Stomach smooth muscle (tissue), 2 donors: ENCODE data around the gene LAMTOR3.

Experiments
- H3K27ac ChIP-seq: one replicate; pipeline ENCODE4 v1.7.0; 2013; ENCODE audit warnings: mild to moderate bottlenecking, low read length, inconsistent platforms
- H3K27me3 ChIP-seq, 2 donors: one replicate each; pipeline ENCODE4 v1.7.0; 2013; ENCODE audit warnings: low read length in 2 of 2; ENCODE audit not compliant: insufficient read depth in 2 of 2, control insufficient read depth in 1 of 2
- H3K36me3 ChIP-seq, 2 donors: one replicate each; pipeline ENCODE4 v1.7.0; 2013; ENCODE audit warnings: low read length in 2 of 2; ENCODE audit not compliant: control insufficient read depth in 2 of 2, insufficient read depth in 2 of 2
- H3K4me1 ChIP-seq: one replicate; pipeline ENCODE4 v1.7.0; 2013; ENCODE audit warnings: low read length; ENCODE audit not compliant: control insufficient read depth, insufficient read depth
- H3K4me3 ChIP-seq, 2 donors: one replicate each; pipeline ENCODE4 v1.7.0; 2013; ENCODE audit warnings: low read length in 2 of 2
- H3K9ac ChIP-seq, 2 donors: one replicate each; pipeline ENCODE4 v1.7.0; 2013; ENCODE audit warnings: low read length in 2 of 2, mild to moderate bottlenecking in 1 of 2
- H3K9me3 ChIP-seq, 2 donors: one replicate each; pipeline ENCODE4 v1.7.0; 2013; ENCODE audit warnings: low read length in 2 of 2; ENCODE audit not compliant: control insufficient read depth in 2 of 2
- donor health status: healthy.
- donor health status: Pancreatic carcinoma.

LAMTOR3 gene

GRCh38 chr4:99847362-99847976, 46.8 kb downstream of the LAMTOR3 start:
- no peaks in the 10 kb centered on the region for H3K9me3 ChIP-seq
- no peaks in the 10 kb centered on the region for H3K27me3 ChIP-seq
- H3K9ac ChIP-seq = no peak overlapping the region
- no peak overlapping the region for H3K4me3 ChIP-seq
- H3K27ac ChIP-seq = no peak overlapping the region
- H3K4me1 ChIP-seq = no peaks in the 10 kb centered on the region
- no peaks in the 10 kb centered on the region for H3K36me3 ChIP-seq

GRCh38 chr4:99846891-99847290, 47.3 kb downstream of the LAMTOR3 start:
- Histone ChIP-seq H3K9me3 (no peaks in the 10 kb centered on the region), H3K27me3 (no peaks in the 10 kb centered on the region), H3K9ac (no peak overlapping the region), H3K27ac (no peak overlapping the region), H3K36me3 (no peaks in the 10 kb centered on the region), H3K4me3 (no peak overlapping the region), H3K4me1 (no peaks in the 10 kb centered on the region)

- H3K27ac ChIP-seq = no peak overlapping the region
These were observed 48.3 kb downstream of the LAMTOR3 start for GRCh38 chr4:99845708-99846469.

DNA sequence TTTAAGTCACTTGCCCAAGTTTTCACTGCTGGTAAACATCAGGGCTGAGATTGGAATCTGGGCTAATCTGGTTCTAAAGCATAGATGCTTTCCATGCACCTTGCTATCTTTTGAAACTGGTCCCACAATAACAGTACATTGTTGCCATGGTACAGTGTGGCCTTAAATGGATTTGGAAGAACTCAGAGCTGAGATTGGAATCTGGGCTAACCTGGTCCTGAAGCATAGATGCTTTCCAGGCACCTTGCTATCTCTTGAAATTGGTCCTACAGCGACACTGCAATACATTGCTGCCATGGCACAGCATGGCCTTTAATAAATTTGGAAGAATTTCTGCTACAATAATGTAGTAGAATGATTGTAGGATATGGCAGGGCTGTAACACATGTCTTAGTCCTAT, 49.0 kb downstream of the LAMTOR3 start:
- Histone ChIP-seq H3K4me1 (no peaks in the 10 kb centered on the region), H3K9ac (no peak overlapping the region), H3K27ac (no peak overlapping the region), H3K9me3 (no peaks in the 10 kb centered on the region), H3K4me3 (no peak overlapping the region), H3K36me3 (no peaks in the 10 kb centered on the region), H3K27me3 (no peaks in the 10 kb centered on the region)

More at GRCh38 chr4:99845708-99846469, 48.3 kb downstream of the LAMTOR3 start:
- H3K9me3 ChIP-seq = no peaks in the 10 kb centered on the region
- H3K4me3 ChIP-seq = no peak overlapping the region
- no peak overlapping the region for H3K9ac ChIP-seq
- no peaks in the 10 kb centered on the region for H3K4me1 ChIP-seq
- H3K27me3 ChIP-seq = no peaks in the 10 kb centered on the region
- H3K36me3 ChIP-seq = no peaks in the 10 kb centered on the region

GRCh38 chr4:99844048-99844447, 50.2 kb downstream of the LAMTOR3 start:
- Histone ChIP-seq H3K9ac (no peak overlapping the region), H3K27me3 (no peaks in the 10 kb centered on the region), H3K36me3 (no peaks in the 10 kb centered on the region), H3K4me3 (no peak overlapping the region), H3K4me1 (no peaks in the 10 kb centered on the region), H3K9me3 (no peaks in the 10 kb centered on the region), H3K27ac (no peak overlapping the region)

DNA sequence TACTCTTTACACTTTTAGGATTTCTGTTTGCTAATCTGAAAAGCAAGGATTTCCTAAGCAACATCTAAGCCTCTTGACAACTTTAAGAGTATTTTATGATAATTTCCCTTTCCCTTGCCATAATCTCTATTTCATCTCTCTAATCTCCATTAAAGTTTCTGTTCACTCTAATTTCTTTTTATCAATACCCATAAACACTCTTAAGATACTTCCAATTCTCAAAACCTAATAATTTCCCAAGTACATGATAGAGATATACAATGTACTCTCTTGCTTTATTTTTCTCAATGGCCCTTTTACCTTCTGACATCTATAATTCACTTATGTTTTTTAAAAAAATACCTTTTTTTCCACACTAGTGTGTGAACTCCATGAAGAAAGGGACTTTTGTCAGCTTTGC, 50.8 kb downstream of the LAMTOR3 start:
- Histone ChIP-seq H3K27me3 (no peaks in the 10 kb centered on the region), H3K27ac (no peak overlapping the region), H3K36me3 (no peaks in the 10 kb centered on the region), H3K9ac (no peak overlapping the region), H3K4me3 (no peak overlapping the region), H3K9me3 (no peaks in the 10 kb centered on the region), H3K4me1 (no peaks in the 10 kb centered on the region)

DNA sequence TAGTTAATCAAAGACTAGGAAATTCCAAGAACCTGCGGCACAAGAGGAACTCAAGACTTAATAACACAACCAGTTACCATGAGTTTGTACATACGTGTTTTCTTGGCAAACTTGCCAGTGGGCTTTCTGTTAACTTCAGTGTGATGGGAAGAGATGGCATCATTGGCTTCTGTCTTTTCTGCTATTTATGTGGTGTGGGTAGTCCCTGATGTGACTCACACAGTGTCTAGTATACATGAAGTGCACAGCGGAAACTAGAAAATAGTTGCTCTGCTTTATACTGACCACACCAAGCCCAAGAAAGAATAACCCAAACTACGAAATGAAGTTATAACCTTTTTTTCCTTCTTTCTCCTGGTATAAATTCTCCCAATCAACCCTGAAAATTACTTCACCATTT, 53.1 kb downstream of the LAMTOR3 start:
- no peaks in the 10 kb centered on the region for H3K9me3 ChIP-seq
- H3K27ac ChIP-seq = no peak overlapping the region
- H3K4me1 ChIP-seq = no peaks in the 10 kb centered on the region
- H3K27me3 ChIP-seq = no peaks in the 10 kb centered on the region
- H3K4me3 ChIP-seq = no peak overlapping the region
- H3K36me3 ChIP-seq = no peaks in the 10 kb centered on the region
- H3K9ac ChIP-seq = no peak overlapping the region

- no peak overlapping the region for H3K4me3 ChIP-seq
- H3K27me3 ChIP-seq = no peaks in the 10 kb centered on the region
- no peak overlapping the region for H3K27ac ChIP-seq
- no peaks in the 10 kb centered on the region for H3K4me1 ChIP-seq
- H3K36me3 ChIP-seq = no peaks in the 10 kb centered on the region
- H3K9ac ChIP-seq = no peak overlapping the region
- H3K9me3 ChIP-seq = no peaks in the 10 kb centered on the region
These were observed 55.3 kb downstream of the LAMTOR3 start for GRCh38 chr4:99838927-99839326.

GRCh38 chr4:99835942-99836341, 58.3 kb downstream of the LAMTOR3 start:
- H3K27ac ChIP-seq = no peak overlapping the region
- no peaks in the 10 kb centered on the region for H3K27me3 ChIP-seq
- no peak overlapping the region for H3K4me3 ChIP-seq
- H3K36me3 ChIP-seq = no peaks in the 10 kb centered on the region
- no peaks in the 10 kb centered on the region for H3K9me3 ChIP-seq
- H3K4me1 ChIP-seq = no peaks in the 10 kb centered on the region
- H3K9ac ChIP-seq = no peak overlapping the region

DNA sequence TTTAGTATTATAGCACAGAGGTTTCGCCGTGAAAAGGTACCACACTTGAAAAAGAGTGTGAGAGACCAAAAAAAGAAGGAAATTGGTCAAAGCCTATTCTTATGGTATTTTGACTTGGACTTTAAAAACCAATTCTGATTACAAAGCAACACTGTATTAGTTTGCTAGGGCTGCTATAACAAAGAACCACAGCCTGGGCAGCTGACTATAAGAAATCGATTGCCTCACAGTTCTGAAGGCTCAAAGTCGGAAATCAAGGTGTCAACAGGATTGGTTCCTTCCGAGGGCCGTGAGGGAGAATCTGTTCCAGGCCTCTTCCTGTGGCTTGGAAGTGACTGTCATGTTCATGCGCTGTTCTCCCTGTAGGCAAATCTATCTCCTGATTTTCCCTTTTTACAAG, 59.7 kb downstream of the LAMTOR3 start:
- Histone ChIP-seq H3K9me3 (no peaks in the 10 kb centered on the region), H3K27ac (no peak overlapping the region), H3K27me3 (no peaks in the 10 kb centered on the region), H3K4me1 (no peaks in the 10 kb centered on the region), H3K9ac (no peak overlapping the region), H3K4me3 (no peak overlapping the region), H3K36me3 (no peaks in the 10 kb centered on the region)

DNA sequence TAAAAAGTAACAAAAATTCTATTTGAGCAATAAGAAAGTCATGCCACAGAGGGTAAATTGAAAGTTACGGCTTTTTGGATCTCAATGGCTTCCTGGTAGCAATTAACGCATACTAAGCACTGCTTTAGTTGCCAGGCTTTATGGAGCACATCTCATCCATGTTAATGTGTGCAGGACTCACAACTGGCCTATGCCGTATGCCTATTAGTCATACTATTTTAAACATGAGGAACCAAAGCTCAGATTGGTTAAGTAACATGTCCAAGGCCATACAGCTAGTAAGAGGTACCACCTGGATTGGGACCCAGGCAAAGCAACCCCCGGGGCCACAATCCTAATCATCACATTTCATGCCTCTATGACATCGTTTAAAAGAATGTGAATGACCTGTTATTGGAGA, 60.5 kb downstream of the LAMTOR3 start:
- Histone ChIP-seq H3K27ac (no peak overlapping the region), H3K9me3 (no peaks in the 10 kb centered on the region), H3K27me3 (no peaks in the 10 kb centered on the region), H3K36me3 (no peaks in the 10 kb centered on the region), H3K4me1 (no peaks in the 10 kb centered on the region), H3K4me3 (no peak overlapping the region), H3K9ac (no peak overlapping the region)
